GM21825 (cell line): ENCODE results near the gene MTCL1.

Source experiments
- ATAC-seq: cut with Tn5 transposase; IDR thresholded peaks from one replicate; pipeline ENCODE4 v1.9.1; 2021; ENCODE audit warnings: mild to moderate bottlenecking, moderate library complexity; ENCODE audit not compliant: unreplicated experiment

Gene MTCL1

DNA sequence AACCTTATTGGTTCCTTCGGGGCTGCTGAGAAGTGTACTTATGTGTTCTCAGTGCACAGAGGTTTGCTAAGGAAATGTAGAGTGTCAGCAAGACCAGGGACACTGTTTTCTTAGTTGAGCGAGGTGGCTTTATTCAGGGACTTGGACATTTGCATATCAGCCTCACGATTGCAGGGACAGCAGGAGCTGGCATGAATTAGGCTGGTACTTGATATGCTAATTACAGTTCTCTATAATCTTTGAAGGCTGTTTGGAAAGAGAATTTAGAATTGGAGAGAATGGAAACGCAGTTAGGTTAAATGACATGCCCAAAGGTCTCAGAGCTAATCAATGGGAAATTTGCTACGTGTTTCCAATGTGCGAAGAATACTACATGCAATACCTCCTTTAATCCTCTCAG is 18.7 kb upstream of the MTCL1 start:
- no peak for ATAC-seq

DNA sequence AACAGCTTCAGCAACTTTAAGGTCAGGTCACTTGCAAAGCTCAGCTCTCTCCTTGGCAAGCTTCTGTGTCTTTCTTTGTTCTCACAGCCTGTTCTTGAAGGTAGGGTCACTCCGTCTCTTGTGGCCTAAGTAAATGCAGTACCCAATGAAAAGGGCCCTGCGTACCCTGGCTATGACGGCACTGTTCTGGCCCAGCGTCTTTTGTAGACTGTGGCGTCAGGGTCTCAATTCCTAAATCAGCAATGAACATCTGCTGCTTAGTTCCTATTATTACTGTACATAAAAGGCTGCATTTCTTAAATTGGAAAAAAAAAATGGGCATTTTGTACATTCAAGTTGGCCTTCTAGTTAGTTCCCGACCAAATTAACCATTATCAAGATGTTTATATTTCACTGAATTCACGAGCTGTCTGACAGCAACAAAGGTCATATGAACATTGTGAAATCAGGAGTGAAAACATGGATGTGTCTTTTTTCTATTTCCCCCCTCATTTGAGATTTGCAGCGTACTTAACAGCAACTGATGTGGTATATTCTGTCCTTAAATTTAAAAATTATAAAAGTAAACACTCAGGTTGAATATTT is 17.0 kb upstream of the MTCL1 start:
- no peak for ATAC-seq

DNA sequence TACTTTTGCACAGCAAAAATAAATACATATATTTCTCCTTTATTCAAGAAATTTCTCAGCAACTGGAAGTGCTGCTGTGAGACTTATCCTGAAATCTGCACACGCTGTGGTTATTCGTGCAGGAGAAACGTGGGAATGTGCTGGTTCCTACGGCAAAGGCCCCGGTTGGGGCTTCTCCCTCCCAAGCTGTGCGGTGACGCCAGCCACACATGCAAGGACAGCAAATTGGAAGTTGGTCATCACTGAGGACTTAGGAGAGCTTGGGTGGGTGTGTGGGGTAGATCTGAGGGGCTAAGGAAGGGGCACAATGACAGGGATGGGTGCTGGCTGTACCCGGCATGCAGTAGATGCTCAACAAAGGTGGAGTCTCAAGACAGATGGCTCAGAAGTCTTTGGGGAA is 16.5 kb upstream of the MTCL1 start:
- ATAC-seq = no peak

DNA sequence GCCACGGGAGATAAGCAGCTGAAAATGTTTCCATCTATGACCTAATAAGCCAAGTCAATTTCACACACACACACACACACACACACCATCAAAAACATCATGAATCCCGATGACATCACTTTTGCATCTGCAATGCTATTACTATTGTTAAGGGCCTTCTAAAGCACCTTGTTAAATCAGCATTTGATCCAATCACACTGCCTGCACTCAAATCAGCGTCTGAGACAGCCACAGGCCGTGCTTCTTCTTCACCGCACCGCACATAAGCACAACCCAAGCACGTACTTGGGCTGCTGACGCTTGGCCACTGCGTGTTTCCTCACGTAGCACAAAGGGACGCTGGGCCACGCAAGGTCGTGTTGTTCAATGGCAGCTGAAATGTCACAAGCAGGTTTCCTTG is 15.8 kb upstream of the MTCL1 start:
- ATAC-seq = no peak

DNA sequence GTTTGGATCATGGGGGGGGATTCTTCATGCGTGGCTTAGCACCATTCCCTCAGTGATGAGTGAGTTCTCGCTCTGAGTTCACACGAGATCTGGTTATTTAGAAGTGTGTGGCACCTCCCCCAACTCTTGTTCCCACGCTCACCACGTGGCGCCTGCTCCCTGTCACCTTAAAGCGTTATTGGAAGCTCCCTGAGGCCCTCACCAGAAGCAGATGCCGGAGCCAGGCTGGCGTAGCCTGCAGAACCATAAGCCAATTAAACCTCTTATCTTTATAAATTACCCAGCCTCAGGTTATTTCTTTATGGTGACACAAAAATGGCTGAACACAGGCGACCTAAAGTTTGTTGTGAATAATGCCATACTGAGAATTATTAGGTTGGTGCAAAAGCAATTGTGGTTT is 10.5 kb upstream of the MTCL1 start:
- ATAC-seq = no peak

DNA sequence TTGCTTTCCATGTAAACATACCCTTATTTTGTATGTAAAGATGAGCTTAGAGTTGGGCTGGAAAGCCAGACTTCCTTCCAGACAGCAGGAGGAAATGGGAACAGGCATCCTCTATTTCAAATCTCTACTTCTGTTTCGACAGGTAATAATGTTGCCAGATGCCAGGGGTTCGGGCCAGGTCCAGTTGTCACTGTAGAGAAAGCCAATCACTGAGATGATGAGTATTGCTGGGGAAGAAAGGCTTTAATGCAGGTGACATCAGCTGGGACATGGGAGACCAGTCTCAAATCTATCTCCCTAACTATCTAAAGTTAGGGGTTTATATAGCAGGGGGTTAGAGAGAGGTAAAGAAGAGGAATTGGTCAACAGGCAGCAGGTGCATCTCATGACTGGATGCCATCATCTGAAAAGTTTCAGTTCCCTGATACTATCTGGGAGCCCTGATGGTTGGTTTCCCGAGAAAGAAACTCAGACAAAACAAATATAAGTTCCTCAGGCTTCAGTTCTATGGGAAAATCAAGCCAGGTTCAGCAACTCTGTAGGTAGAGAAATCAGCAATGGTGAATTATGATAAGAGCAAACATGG is 9.3 kb upstream of the MTCL1 start:
- ATAC-seq = no peak

DNA sequence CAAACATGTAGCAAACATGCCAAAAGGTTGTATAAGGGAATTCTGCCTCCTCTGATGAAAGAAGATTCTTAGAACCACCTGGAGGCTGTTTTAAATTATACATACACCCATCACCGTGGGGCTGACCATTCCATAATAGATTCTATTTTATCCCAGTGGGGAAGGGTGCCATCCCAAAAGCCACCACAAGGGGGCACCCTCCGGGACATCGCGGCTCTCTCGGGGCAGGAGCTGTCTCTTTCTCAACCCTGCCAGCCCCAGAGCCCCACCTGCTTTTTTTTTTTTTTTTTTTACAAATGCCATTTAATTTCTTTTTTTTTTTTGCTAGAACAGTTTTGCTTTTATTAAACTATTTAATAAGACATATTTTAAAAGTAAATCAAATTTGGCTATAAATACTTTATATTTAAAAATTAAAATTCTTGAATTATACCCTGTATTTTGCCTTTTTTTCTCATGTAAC is 8.6 kb upstream of the MTCL1 start:
- no peak for ATAC-seq

DNA sequence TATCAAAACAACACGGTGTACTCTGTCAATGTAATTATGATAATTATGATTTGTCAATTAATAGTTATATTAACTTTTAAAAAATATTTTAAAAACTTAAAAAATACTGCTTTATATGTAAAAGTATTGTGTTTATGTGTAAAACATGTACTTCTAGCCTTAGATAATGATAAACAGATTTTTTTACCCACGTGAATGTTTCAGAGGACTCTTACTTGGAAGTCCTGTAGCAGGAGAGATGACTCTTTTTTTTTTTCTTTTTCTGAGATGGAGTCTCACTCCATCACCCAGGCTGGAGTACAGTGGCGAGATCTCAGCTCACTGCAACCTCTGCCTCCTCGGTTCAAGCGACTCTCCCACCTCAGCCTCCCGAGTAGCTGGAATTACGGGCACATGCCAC is 6.2 kb upstream of the MTCL1 start:
- ATAC-seq = no peak

DNA sequence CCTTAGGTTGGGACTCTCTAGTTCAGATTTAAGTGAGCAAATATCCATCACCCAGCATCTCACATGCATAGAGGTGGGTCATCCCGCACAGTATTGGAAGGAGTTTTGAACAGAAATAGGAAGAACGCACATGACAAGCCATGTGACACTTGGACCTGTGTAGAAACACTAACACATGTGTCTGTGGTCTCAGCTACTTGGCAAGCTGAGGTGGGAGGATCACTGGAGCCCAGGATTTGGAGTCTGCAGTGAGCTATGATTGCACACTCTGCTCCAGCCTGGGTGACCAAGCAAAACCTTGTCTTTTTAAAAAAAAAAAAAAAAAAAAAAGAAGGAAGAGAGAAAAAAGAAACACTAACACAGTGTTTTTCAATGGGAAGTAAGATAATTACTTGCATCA is 5.4 kb upstream of the MTCL1 start:
- no peak for ATAC-seq

DNA sequence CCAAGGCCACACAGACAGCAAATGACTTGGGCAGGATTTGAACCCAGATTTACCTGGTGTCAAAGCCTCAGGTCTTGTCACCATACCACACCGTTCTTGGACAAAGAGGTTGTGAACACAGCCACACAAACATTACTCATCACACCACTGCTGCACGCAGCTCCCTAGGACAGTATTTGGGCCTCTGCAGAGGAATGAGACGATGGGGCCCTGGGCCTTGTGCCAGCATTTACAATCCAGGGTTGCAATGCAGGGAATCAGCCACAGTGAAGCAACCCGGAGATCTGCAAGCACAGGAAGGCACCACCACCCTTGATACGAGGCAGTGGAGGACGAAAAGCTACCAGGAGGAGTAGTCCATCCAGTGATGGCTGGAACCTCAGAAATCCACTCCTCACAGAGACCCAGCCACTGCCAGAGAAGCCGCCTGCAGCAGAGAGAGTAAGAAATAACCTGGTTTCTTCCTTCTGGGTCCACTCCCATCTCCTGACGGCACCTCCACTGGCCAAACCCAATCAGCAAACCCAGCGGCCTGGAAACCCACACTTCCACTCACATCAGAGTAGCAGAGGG is 3.7 kb upstream of the MTCL1 start:
- no peak for ATAC-seq

DNA sequence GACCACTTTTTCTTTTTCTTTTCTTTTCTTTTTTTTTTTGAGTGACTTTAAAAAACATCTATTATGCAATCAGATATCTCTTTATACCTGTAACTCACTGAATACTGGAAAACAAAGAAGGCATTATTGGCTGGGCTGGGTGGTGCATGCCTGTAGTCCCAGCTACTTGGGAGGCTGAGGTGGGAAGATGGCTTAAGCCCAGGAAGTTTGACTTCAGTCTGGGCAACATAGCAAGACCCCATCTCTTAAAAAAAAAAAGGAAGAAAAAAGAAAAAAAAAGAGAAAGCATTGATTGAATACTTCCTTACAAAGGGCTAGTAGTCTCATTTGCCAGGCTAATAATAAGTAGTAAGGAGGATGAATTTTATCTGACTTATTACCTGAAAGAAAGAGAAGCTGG is 2.7 kb upstream of the MTCL1 start:
- no peak for ATAC-seq

DNA sequence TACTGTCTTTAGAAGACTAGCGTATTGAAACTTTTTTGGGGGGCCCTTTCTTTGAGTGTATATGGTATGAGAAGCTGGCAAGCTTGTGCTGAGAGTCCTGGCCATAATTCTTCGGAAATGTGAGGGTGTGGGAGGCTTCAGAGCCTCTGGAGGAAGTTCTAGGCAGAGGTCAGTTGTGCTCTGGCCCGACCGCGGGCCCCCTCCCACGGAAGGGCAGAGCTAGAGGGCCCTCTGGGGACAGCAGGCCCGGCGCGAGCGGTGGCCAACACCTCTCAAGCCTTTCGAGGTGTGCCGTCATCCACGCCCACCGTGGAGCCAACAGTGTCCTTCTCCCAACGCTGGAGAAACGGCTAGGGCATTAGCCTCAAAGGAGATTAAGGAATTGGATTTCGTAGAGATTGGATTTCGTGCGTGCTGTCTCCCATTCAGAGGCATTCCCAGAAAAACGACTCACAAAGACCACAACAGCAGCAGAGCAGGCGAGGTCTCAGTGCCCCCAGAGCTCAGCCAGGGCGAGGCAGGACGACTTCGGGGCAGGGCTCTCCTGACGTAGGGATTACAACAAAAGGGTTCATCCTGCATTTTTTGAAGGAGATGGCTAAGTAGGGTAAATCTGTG is 2.2 kb upstream of the MTCL1 start:
- no peak for ATAC-seq

DNA sequence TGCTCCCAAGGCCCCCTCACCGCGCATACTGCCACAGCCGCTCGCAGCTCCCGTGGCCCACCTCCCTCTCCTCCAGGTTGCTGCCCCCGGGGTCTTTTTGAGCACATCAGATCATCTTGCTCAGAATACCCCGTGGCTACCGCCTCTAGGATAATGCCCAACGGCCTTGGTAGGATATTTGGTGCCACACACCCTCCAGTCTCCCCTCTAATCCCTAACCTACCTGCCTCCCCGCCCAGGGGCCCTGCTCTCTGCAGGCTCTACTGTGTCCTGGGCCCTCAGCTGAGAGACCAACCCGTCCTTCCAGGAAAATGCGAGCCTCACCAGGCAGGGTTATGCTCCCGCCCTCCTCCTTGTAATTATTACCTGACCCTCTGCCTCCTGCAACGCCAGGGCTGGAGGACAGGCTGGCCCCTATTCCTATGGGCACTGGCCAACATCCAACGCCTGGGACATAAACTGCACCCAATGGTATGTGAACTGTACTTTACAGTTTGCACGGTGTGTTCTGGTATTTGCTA is 1.5 kb upstream of the MTCL1 start:
- no peak for ATAC-seq

DNA sequence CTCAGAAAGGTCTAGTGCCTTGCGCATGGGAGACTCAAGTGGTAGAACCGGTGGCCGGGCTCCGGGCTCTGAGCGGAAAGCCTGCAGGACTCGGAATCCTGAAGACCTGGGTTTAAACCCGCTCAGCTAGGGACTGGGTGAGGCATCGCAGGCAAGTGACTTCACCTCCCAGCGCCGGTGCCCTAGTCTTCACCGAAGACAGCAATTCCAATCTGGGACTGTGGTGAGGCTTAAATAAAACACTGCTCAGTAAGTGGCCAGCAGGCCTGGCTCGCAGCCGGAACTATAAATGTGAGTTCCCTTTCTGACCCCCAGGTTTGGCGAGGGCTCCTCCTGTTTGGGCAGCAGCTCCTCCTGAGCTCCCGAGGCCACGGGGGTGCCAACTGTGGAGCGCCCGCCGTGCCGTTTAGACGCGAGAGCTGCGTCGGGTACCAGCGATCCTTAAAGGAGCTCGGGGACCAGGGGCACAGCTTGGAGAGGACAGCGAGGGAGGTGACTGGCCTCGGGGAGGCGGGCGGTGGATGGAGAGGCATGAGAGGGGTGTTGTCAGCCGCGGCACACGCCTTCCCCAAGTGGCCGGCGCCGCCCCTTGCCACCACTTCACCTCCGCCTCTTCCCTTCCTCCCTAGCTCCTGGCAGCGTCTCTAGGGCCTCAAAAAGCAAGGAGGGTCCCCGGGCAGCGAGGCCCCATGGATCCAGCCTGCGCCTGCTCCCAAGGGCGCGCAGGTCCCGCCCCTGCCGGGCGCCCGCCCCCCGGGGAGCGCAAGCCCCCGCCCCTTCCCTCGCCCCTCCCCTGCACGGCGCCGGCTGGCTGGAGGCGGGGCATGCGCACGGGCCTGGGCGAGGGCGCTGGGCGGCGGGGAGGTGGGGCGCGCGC is 757 bp upstream of the MTCL1 start:
- peak; percentile 87 for ATAC-seq

DNA sequence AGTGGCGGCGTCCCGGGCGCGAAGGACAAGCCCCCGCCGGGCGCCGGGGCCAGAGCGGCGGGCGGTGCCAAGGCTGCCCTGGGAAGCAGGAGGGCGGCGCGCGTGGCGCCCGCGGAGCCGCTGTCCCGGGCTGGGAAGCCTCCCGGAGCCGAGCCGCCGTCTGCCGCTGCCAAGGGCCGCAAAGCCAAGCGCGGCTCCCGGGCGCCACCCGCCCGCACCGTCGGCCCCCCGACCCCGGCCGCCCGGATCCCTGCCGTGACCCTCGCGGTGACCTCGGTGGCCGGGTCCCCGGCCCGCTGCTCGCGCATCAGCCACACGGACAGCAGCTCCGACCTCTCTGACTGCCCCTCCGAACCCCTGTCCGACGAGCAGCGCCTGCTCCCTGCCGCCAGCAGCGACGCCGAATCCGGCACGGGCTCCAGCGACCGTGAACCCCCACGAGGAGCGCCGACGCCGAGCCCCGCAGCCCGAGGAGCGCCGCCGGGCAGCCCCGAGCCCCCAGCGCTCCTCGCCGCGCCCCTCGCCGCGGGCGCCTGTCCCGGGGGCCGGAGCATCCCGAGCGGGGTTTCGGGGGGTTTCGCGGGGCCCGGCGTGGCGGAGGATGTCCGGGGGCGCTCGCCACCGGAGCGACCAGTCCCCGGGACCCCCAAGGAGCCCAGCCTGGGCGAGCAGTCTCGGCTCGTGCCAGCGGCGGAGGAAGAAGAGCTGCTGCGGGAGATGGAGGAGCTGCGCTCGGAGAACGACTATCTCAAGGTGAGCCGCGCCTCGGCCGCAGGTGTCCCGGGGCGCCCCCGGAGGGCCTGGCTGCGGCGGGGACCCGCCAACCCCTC is 820 bp downstream of the MTCL1 start:
- ATAC-seq = peak; percentile 4

DNA sequence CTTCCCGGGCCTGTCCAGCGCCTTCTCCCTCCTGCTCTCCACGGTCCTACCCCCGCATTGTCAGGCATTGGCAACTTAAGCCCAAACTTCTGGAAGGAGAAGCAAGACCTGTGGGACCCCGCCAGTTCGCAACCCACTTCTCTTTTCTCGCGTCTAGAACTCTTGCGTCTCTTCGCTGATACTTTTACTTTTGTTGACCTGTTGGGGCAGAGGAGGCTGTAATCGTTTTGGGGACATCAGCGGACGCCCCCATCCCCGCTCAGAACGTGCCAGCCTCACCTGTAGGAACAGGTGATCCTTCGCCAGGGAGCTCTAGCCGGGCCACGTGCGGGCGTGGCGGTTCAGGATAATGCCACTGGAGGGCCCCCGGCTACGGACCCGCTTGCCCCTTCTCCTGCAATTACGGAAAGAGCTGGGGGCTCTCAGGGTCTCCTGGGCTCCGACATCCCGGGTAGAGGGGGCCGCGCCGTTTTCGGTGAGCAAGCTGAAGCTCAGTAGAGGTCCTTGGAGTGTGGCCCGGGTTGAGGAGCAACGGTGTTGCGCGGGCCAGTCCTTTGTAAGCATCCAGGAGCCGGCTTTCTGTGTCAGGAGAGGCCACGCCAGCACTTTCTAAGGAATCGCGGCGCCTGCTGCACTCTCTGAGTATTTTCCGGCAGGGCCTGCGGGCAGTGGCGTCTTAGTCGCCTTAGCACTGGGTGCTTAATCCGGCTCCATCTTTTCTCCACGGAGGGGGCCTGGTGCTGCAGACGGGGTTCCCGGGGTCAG is 1.6 kb downstream of the MTCL1 start:
- ATAC-seq = no peak

DNA sequence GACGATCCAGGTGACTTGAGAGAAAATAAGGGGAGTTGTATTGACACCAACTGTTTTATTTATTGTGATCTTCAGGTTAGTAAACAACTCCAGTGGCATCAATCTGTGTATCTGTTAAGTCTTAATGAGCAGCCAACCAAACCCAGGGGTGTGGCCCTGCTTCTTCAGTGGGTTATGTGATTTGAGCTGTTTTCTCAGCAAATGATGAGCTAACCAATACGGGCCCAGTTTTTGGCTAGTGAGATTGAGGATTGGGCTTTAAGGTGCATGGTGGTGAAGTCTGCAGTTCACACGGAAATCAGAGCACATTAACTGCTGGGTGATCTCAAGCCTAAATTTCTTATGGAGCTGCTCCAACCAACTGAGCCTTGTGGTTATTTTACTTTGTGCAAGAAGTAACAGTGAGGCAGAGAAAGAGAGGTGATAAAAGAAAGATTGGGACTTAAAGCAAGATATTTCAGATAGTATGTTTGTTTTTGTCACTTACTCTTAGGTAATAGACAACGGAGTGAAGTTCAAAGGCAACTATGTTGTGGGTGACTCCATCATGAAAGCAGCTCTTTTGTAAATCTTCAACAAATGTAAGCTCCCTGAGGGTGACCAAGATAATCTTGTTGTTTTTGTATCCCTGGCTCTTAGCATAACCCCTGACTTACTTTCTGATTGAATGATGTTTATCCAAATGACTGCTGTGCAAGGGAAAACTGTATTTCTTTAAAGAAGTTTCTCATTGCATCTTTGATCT is 2.4 kb downstream of the MTCL1 start:
- ATAC-seq = no peak

DNA sequence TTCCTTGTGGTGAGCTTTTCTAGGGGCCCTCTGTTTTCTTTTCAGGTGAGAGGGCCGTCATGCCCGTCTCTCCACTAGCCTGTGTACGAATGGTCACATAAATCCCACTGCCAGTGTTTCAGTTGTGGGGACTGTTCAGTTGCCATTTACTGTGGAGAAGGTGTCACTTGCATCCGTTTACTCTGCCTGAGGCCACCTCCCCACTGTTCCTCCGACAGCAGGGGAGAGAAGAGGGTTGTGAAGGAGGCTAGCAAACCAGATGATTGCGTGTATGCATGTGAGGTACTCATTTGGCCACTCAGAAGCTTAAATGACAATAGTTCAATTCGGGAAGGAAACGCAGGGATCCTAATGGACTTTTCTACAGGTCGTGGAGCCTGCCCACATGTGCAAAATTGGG is 3.3 kb downstream of the MTCL1 start:
- ATAC-seq = no peak
